UCSD-AML1 (cell line): ENCODE data around the gene ABI3BP.

ENCODE experiments used
- DNase-seq: peaks from one replicate; lab custom pipeline; 2025; ENCODE audit not compliant: unreplicated experiment; lab: John Stamatoyannopoulos, UW

The ABI3BP gene

DNA sequence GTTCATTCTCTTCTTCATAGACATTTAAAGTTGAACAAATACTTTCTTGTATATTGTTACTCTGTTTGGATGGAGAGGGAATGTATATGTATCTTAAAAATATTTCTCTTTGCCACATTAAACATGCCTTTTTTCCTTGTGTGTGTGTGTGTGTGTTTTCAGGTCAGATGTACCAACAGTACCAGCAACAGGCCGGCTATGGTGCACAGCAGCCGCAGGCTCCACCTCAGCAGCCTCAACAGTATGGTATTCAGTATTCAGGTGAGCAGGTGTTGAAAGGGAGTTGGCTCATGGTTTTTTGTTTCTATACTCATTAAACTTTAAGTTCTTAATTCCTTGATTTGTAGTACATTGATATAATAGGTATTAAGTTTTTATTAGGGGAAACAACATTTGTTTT lies 248.6 kb downstream of the ABI3BP start:
- DNase-seq = no peak

DNA sequence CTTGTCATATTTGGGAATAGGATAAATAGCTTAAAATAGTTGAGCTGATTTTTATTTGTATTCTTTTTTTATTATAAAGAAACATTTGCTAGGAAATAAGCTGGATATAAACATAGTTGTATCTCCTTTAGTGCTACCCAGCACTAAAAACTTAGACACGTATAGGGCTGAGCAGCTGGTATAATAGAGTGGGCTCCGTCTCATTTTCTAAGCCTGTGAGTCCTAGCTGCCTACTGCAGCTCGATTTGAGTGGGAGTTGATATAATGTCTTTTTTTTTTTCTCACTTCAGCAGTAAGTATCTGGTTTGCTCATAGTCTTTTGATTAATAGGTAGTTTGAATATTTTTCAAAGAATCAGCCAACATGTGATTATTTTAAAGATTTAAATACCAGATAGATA lies 249.7 kb downstream of the ABI3BP start:
- no peak for DNase-seq

DNA sequence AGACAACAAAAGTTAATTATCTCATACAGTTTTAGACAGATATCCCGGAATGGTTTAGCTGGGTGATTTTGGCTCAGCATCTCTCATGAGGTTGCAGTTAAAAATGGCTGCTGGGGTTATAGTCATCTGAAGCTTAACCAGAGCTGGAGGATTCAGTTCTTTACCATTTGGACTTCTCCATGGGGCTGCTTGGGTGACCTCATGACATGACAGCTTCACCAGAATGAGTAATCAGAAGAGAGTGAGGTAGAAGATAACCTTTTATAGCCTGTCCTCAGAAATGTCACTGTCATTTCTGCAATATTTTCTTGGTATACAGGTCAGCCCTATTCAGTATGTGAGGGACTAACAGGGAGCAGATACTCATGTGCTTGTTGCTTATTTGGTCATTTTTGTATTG lies 253.0 kb downstream of the ABI3BP start:
- no peak for DNase-seq

DNA sequence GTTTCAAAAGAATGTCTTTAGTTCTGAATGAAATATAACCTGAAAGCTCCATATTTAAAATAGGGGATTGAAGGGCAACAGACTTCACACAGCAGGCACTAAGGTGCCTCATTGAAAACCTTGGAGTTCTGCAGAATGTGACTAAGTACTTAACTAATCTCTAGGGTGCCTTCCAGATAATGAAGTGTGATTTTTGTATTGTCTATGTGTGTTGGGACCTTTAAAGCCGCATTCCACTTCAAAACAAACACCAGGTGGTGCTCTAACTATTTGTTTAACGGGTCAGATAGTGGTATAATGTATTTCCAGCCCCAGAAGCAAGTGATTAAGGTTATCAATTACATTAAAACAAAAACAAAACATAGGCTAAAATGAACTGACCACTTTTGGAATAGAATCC lies 255.9 kb downstream of the ABI3BP start:
- DNase-seq = no peak

DNA sequence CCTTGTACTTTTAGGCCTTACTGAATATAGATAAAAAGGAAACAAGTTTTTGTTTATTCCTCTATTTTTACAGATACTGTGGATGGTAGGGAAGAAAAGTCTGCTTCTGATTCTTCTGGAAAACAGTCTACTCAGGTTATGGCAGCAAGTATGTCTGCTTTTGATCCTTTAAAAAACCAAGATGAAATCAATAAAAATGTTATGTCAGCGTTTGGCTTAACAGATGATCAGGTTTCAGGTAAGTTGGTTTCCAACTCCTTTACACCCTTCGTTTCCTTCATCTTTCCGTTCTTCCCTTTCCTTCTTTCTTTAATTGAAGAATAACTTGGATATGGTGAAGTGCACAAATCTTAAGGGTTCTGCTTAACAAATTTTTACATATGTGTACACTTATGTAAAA lies 260.8 kb downstream of the ABI3BP start:
- DNase-seq = no peak

DNA sequence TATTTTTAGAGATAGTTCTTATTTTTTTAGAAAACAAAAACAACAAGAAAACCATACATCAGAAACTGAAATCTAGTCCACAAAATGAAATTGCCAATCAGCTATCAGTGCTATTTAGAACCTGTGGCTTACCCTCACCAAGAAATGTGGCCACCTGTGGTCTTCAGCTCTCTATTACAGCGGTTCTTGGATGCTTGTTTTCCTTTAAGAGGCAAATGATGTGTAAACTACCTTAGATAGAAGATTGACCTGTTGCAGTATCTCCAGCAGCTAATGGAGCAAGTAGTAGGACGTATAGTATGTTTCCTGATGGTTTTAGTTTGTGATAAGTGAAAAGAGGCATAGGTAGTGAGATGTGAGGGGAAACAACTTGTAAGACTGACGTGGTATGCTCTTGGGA lies 262.7 kb downstream of the ABI3BP start:
- no peak for DNase-seq

DNA sequence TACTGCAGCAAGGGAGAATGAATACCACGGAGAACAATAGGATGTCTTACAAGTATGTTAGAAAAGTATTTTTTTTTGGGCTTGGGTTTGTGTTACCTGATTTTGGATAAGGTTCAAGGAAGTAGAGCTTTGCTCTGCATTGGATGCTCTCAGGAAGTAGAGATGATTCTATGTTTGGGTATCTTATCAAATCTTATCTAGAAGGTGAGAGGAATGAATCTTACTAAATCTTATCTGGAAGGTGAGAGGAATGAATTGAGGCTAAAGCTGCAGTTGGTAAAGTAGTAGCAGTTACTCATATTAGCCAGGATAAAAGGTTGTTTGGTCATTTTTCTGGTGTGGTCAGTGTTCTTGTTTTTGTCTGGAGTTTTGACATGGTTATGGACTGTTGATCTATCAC lies 266.5 kb downstream of the ABI3BP start:
- DNase-seq = no peak

DNA sequence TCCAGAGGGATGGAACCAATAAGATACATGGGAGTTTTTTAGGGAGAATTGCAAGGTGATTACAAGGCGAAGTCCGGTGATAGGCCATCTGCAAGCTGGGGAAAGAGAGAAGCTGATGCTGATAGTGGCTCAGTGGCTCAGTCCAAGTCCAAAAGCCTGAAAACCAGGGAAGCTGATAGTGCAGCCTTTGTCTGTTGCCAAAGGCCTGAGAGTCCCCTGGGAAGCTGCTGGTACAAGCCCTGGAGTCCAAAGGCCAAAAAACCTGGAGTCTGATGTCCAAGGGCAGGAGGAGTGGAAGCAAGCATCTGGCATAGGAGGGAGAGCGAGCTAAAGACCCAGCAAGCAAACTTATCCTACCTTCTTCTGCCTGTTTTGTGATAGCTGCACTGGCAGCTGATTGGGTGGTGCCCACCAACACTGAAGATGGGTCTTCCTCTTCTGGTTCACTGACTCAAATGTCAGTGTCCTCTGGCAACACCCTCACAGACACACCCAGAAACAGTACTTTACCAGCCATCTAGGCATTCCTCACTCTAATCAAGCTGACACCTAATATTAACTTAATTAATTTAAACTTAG lies 267.2 kb downstream of the ABI3BP start:
- DNase-seq = no peak

DNA sequence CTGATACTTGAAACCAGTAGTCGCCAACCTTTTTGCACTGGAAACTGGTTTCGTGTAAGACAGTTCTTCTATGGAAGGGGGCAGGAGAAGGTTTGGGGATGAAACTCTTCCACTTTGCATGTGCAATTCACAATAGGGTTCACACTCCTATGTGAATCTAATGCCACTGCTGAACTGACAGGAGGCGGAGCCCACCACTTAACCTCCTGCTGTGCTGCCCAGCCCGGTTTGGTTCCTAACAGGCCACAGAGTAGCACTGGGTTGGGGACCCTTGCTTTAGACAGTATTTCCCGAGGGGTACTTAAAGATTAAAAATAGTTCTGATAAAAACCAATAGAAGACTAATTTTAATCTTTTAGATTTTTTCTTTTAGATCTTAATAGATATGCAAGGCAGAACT lies 272.8 kb downstream of the ABI3BP start:
- no peak for DNase-seq

DNA sequence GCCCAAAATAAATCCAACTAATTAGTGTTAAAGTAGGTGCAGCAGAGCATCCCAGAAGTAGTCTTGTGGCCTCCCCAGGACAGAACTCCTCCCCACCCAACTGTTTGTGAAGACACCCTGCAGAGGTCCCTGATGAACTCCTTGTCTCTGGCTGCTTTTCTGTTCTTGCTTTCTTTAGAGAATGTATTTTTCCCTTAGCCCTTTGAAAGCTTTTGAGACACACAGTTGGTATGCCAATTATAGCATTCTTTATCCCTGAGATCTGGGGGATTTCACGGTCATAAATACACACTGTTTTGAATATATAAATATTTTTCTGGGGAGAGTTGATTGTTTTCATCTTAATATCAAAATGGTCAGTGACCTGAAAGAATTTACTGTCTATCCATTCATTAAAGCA lies 274.1 kb downstream of the ABI3BP start:
- no peak for DNase-seq

DNA sequence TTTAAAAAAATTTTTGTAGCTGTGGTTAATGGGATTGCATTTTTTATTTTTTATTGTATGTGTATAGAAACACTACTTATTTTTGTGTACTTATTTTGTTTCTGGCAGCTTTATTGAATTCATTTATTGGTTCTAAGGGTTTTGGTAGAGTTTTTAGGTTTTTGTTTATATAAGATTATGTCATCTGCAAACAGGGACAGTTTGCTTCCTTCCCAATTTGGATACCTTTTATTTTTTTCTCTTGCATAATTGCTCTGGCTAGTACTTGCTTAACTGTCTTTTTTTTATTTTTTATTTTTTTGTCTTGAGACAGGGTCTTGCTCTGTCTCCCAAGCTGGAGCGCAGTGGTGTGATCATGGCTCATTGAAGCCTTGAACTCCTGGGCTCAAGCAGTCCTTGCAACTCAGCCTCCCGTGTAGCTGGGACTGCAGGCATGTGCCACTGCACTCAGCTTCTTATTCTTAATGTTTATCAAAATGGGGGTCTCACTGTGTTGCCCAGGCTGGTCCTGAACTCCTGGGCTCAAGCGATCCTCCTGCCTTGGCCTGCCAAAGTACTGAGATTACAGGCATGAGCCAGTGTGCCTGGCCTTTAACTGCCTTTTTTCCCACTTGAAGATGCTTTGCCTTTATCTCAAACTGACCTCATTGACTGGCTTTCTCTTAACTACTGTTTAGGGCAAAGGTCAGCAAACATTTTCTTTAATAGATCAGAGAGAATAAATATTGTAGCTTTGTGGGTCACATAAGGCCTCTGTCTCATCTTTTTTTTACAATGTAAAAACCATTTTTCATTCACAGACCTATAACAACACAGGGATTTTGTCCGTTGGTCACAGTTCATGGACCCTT lies 275.4 kb downstream of the ABI3BP start:
- no peak for DNase-seq

DNA sequence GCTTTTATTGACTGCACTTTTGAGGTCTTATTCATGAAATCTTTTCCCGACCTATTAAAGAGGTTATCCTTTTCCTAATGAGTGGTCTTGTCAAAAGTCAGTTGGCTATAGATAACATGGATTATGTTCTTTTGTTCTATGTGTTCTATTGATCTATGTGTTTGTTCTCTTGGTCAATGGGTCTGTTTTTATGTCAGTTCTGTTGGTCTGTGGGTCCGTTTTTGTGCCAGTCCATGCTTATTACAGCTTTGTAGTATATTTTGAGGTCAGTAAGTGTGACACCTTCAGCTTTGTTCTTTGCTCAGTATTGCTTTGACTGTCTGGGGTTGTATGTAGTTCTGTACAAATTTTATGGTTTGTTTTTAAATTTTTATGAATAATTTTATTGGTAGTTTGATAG lies 276.2 kb downstream of the ABI3BP start:
- DNase-seq = no peak

DNA sequence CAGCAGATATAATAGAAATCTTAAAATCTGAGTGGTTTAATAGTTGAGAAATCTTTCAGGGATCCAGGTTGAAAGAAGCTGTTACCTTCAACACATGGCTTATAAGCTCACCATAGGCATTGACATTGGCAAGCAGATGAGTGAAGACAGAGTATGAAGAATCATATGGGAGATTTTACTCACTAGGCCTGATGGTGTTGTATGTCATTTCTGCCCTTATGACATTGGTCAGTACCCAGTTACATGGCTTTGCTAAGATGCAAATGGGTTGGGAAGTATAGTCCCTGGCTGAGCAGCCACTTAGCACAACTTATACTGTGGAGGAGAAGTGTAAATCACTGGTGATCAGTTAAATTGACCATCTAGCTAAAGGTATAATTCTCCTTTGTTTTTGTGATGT lies 278.0 kb downstream of the ABI3BP start:
- no peak for DNase-seq

DNA sequence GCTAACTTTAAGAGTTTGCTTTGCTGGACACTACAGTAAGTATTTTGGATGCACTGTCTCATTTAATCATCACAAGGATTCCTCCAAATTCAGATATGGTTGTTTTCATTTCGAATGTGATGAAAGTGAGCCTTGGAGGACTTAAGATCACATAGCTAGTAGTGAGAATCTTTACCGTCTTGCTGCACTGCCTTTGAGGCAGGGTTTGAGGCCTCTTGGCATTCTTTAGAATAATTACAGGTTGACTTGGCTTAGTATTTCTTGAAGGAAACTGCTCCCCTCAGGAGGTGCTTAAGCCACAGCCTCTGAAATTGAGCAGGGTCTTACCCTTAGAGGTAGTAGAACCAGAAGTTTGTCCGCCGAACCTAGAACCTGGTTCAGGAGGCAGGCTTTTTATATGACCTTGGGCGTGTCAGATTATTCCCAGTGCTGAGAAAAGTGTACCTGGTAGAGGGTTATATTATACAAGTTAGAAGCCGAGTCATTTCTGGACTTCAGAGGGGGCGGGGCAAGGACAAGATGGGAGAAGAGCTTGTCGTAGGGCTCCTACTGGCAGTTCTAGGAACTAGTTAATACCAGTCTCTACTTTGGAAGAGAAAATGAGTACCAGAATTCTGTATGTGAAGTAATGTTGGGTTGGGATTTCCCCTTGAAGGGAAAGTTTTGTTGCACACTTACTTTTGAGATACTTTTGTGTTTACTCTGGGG lies 282.8 kb downstream of the ABI3BP start:
- peak; percentile 47 for DNase-seq

DNA sequence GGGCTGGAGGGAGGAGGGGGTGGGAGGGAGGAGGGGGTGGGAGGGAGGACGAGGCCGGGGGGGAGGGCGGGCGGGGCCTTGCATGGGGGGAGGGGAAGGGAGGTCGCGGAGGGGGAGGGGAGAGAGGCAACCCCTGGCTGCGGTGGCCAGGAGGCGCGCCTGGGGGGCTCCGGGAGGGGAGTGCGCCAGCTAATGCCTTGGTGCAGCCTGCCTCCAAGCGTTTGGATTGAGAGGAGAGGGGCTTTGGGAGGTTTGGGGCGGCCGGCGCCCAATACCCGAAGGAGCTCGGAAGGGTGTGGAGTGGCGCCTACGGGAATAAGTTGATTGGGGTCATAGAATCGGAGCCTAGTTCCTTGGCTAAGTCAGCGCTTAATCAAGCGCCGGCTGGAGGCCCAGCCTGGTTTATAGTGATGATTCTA lies 283.4 kb downstream of the ABI3BP start:
- DNase-seq = peak; percentile 65

DNA sequence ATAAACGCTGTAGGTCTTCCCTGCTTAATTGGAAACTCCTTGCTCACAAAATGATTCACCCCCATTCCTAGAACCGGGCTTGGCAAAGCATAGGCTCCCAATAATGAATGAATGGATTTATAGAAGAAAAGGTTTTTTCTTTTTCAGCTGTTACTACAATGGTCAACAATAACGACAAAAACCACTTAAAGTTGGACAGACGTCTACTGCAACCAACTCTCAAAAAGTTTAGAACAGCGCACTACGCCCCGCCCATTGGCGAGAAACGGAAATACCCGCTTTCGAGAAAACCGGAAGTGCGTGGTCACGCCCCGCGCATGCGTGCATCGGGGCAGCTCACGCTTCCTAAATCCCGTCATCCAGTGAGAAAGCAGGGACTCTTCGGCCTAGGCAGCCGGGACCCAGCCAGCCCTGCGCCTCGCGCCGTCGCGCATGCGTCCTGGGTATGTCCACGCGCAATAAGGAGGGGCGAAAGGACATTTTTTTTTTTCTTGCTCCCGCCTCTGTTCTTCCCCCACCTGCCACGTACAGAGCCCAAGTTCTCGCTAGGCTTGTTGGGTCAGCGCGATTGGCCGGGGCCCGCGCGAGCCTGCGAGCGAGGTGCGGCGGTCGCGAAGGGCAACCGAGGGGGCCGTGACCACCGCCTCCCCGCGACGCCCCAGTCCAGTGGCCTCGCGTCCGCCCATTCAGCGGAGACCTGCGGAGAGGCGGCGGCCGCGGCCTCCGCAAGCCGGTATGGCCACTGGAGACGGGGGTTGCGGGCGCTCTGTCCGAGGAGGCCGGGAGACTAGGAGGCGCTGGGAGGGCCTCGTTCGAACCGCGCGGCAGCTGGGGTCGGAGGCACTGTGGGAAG lies 284.0 kb downstream of the ABI3BP start, which contains the start of gene TFG:
Gene TFG, plus strand, starts transcription at position 506 of the 853 bp plus-strand sequence. CDS start 4,192 bp downstream, outside the sequence.
- DNase-seq = peak; percentile 100

DNA sequence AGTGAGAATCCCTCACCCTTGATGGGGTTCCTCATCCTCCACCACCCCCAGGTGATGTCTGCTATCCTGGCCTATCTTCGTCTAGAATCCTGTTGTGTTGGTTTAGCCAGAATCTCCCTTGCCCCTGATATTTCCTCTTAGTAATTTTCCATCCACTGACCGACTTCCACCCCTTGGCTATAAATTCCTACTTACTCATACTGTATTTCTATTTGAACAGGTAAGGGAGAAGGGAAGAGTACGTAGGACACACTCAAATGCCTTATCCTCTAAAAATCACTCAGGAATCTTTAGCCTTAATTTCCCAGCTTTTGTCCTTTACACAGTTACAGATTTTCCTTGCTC lies 284.6 kb downstream of the ABI3BP start:
- DNase-seq = no peak

DNA sequence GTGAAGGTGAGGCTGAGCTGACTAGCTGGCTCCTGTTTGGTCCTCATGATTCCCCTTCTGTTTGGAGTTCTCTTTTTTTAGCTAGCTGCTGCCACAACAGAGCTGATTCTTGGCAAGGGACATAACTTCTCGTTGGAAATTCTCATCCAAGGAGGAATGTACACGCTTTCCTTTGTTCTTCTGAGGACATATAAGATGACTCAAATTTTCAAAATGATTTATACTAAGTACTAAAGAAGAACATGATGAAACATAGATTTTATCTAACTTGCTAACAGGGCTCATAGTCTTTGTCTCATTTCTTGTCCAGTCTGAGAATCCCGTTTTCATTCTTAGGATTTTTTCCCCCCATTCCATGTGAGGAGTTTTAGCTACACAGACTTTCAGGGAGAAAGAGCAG lies 286.9 kb downstream of the ABI3BP start:
- no peak for DNase-seq

DNA sequence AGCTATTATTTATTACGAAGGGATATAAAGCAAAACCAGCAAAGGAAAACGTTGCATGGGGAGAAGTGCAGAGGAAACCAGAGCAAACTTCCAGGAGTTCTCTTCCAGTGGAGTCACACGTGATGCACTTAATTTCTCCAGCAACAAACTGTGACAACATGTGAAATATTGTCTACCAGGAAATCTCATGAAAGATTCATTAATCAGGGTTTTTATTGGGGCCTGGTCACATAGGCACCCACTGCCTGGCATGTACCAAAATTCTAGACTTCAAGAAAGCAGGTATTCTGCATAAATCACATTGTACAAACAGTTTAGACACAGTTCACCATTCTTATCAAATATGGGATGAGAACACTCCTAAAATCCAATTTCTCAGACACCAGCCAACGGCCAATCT lies 289.4 kb downstream of the ABI3BP start:
- DNase-seq = no peak

DNA sequence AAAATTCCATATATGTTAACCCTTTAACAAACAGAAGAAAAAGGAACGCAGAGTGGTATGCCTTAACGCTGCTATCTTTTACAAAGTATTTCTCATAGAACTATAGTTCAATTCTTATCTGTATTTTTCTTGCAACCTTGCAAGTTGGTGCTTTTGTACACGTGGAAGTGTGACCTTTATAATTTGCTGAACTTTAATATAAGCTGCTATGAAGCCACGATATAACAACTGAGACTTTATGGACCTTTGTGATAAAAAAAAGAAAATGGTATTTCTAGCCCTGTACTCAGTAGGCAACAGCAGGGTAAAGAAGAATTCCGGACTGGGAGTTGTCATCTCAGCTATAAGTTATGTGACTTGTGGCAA lies 290.3 kb downstream of the ABI3BP start:
- no peak for DNase-seq
